Measurements from ENCODE around the gene AK4. TPM values are rescaled to one million over a fixed set of nuclear protein-coding genes. Genes with fewer than 3 reads are reported as not detected.
"Not testable (repeated sequence)": the region's sequence is repeated elsewhere in the genome, so short reads cannot be mapped to it uniquely, and the experiment has no call there.

Gene AK4
- total and polyA plus RNA-seq, 4 donors, result 52.3 to 106 (median 59.3) TPM

DNA sequence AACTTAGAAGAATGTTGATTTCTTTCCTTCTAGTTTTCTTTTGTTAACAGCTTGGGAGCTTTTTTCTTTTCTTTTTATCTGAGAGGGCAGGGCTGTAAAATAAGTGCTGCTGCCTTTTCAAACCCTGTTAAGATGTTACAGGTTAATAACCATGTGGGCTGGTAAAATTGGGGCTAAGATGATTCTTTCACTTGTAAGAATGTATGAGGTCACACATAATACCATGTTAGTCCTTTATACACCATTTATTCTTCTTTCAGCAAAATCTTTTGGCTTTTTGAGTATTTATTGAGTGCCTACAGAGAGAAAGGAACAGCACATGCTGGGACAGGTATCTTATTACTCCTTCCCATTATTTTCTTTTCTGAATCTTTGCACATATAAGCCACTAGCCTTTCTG lies 6.1 kb upstream of the AK4 start:
- Histone ChIP-seq H3K36me3 (ENCODE audit: control insufficient read depth in 4 of 4, insufficient read depth in 3 of 4, low read depth in 1 of 4, low read length in 3 of 4) (no peaks in the 10 kb centered on the region), H3K27ac (ENCODE audit: low read depth in 1 of 2, low read length in 2 of 2) (no peak overlapping the region), H3K4me1 (ENCODE audit: control insufficient read depth in 4 of 4, insufficient read depth in 4 of 4, low read length in 3 of 4) (peaks cover 0 to 15% (median 4%) of the 10 kb centered on the region in 4 donors), H3K27me3 (ENCODE audit: control insufficient read depth in 4 of 4, insufficient read depth in 4 of 4, low read length in 3 of 4) (no peaks in the 10 kb centered on the region), H3K9ac (ENCODE audit: low read depth in 1 of 2, low read length in 2 of 2) (no peak overlapping the region), H3K9me3 (ENCODE audit: control insufficient read depth in 4 of 4, low read length in 3 of 4) (no peaks in the 10 kb centered on the region), H3K4me3 (ENCODE audit: low read depth in 1 of 3, low read length in 3 of 3) (no peak overlapping the region)
- TF ChIP-seq TAF1 (conservative IDR thresholded peaks at IDR 0.05) (no peak), YY1 (IDR thresholded peaks at IDR 0.05) (no peak), JUND (IDR thresholded peaks at IDR 0.05) (no peak), HNF4G (IDR thresholded peaks at IDR 0.05) (no peak), GABPA (IDR thresholded peaks at IDR 0.05 in 1 of 2, conservative IDR thresholded peaks at IDR 0.05 in 1 of 2) (no peak), CTCF (IDR thresholded peaks at IDR 0.05; ENCODE audit: low read depth, low read length, missing input control) (no peak), FOXA2 (IDR thresholded peaks at IDR 0.05) (no peak)
- TF ChIP-seq, protein P1, sequence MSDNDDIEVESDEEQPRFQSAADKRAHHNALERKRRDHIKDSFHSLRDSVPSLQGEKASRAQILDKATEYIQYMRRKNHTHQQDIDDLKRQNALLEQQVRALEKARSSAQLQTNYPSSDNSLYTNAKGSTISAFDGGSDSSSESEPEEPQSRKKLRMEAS (IDR thresholded peaks at IDR 0.05), result no peak
- DNase-seq (ENCODE audit: low spot score), result no peak

GRCh38 chr1:65143112-65143658 lies 4.8 kb upstream of the AK4 start:
- H3K27me3 ChIP-seq (ENCODE audit: control insufficient read depth in 4 of 4, insufficient read depth in 4 of 4, low read length in 3 of 4); DNase-seq (ENCODE audit: low spot score); H3K36me3 ChIP-seq (ENCODE audit: control insufficient read depth in 4 of 4, insufficient read depth in 3 of 4, low read depth in 1 of 4, low read length in 3 of 4); H3K9ac ChIP-seq (ENCODE audit: low read depth in 1 of 2, low read length in 2 of 2); H3K9me3 ChIP-seq (ENCODE audit: control insufficient read depth in 4 of 4, low read length in 3 of 4); H3K27ac ChIP-seq (ENCODE audit: low read depth in 1 of 2, low read length in 2 of 2); H3K4me3 ChIP-seq (ENCODE audit: low read depth in 1 of 3, low read length in 3 of 3): not testable (repeated sequence)
- 82% methylated on average over 6 of the region's 6 CpGs for WGBS
- peaks cover 0 to 22% (median 7%) of the 10 kb centered on the region in 4 donors for H3K4me1 ChIP-seq (ENCODE audit: control insufficient read depth in 4 of 4, insufficient read depth in 4 of 4, low read length in 3 of 4)

DNA sequence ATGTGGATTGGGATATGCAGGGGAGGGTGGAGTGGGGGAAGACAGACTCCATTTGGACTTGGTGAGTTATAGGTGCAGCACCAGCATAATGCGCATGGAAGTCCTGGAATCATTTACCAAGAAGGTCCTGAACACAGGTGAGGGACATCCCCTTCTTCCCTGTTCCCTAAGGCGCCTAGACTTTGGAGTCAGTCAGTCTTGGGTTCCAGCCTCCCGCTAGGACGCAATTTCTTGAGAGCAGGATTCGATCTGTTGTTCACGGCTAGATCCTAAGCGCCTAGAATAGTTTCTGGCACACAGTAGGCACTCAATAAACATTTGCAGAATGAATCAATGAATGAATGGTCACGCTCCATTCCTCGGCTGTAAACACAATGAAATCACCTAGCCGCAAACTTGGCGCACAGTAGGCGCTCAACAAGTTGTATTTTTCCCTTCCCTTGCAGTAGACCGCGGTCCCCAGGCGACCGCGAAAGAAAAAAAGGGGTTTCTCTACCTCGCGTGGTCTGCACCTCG lies 1.0 kb upstream of the AK4 start:
- peaks cover 2 to 51% (median 23%) of the 10 kb centered on the region in 4 donors for H3K4me1 ChIP-seq (ENCODE audit: control insufficient read depth in 4 of 4, insufficient read depth in 4 of 4, low read length in 3 of 4)
- DNase-seq (ENCODE audit: low spot score), result no peak
- peak overlapping the region; percentile 75 to 81 for H3K27ac ChIP-seq (ENCODE audit: low read depth in 1 of 2, low read length in 2 of 2)
- peak overlapping the region in 1 of 2 donors; percentile 20 for H3K9ac ChIP-seq (ENCODE audit: low read depth in 1 of 2, low read length in 2 of 2)
- 19% methylated on average over 20 of the region's 20 CpGs for WGBS
- H3K4me3 ChIP-seq (ENCODE audit: low read depth in 1 of 3, low read length in 3 of 3), result peak overlapping the region; percentile 35 to 93 (median 36)
- TF ChIP-seq FOXA1 (IDR thresholded peaks at IDR 0.05), result no peak
- TF ChIP-seq, protein P2, sequence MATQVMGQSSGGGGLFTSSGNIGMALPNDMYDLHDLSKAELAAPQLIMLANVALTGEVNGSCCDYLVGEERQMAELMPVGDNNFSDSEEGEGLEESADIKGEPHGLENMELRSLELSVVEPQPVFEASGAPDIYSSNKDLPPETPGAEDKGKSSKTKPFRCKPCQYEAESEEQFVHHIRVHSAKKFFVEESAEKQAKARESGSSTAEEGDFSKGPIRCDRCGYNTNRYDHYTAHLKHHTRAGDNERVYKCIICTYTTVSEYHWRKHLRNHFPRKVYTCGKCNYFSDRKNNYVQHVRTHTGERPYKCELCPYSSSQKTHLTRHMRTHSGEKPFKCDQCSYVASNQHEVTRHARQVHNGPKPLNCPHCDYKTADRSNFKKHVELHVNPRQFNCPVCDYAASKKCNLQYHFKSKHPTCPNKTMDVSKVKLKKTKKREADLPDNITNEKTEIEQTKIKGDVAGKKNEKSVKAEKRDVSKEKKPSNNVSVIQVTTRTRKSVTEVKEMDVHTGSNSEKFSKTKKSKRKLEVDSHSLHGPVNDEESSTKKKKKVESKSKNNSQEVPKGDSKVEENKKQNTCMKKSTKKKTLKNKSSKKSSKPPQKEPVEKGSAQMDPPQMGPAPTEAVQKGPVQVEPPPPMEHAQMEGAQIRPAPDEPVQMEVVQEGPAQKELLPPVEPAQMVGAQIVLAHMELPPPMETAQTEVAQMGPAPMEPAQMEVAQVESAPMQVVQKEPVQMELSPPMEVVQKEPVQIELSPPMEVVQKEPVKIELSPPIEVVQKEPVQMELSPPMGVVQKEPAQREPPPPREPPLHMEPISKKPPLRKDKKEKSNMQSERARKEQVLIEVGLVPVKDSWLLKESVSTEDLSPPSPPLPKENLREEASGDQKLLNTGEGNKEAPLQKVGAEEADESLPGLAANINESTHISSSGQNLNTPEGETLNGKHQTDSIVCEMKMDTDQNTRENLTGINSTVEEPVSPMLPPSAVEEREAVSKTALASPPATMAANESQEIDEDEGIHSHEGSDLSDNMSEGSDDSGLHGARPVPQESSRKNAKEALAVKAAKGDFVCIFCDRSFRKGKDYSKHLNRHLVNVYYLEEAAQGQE (IDR thresholded peaks at IDR 0.05), result no peak
- no peak for TF ChIP-seq ATF3 (IDR thresholded peaks at IDR 0.05)
- no peaks in the 10 kb centered on the region for H3K27me3 ChIP-seq (ENCODE audit: control insufficient read depth in 4 of 4, insufficient read depth in 4 of 4, low read length in 3 of 4)
- no peaks in the 10 kb centered on the region for H3K36me3 ChIP-seq (ENCODE audit: control insufficient read depth in 4 of 4, insufficient read depth in 3 of 4, low read depth in 1 of 4, low read length in 3 of 4)
- H3K9me3 ChIP-seq (ENCODE audit: control insufficient read depth in 4 of 4, low read length in 3 of 4), result no peaks in the 10 kb centered on the region
